Measurements from ENCODE around the gene RAP1GAP. TPM values are rescaled to one million over a fixed set of nuclear protein-coding genes. Genes with fewer than 3 reads are reported as not detected.

Gene RAP1GAP
- total RNA-seq, 2 experiments from 2014 or later = 0.20 to 0.44 TPM

- Mint-ChIP-seq H3K27ac (no peak overlapping the region), H3K4me1 (ENCODE audit: low read depth) (peaks cover 17% of the 10 kb centered on the region), H3K36me3 (ENCODE audit: low read depth) (no peaks in the 10 kb centered on the region), H3K9me3 (no peaks in the 10 kb centered on the region), H3K4me3 (peak overlapping the region; percentile 91), H3K27me3 (peaks cover 6% of the 10 kb centered on the region)
- Histone ChIP-seq H3K4me3 (ENCODE audit: low read length) (peak overlapping the region; percentile 59), H3K4me1 (ENCODE audit: insufficient read depth, low read length) (peaks cover 15% of the 10 kb centered on the region), H3K36me3 (ENCODE audit: insufficient read depth, low read length) (no peaks in the 10 kb centered on the region), H3K9me3 (ENCODE audit: control insufficient read depth in 1 of 2, insufficient read depth in 1 of 2, low read length in 2 of 2) (no peaks in the 10 kb centered on the region), H3K27ac (ENCODE audit: low read depth in 1 of 2, low read length in 2 of 2) (no peak overlapping the region), H3K27me3 (ENCODE audit: control insufficient read depth in 1 of 2, insufficient read depth in 2 of 2, low read length in 2 of 2) (peaks cover 13 to 15% of the 10 kb centered on the region in 2 experiments)
- ChIA-PET CTCF (no interaction called here), POLR2A (interaction anchor here (1.0 to 1.9 kb wide), 2 partner anchors 18 to 131 kb away, joined by 3 to 5 read pairs; partner anchors contain the start of gene RAP1GAP)
- intact Hi-C loops (cut with DNase I, micrococcal nuclease) = loop anchor here in 1 of 2 experiments (10.0 kb wide), 1 partner anchor 397 kb away; no protein-coding TSS in a partner anchor
- TF ChIP-seq, protein P1, sequence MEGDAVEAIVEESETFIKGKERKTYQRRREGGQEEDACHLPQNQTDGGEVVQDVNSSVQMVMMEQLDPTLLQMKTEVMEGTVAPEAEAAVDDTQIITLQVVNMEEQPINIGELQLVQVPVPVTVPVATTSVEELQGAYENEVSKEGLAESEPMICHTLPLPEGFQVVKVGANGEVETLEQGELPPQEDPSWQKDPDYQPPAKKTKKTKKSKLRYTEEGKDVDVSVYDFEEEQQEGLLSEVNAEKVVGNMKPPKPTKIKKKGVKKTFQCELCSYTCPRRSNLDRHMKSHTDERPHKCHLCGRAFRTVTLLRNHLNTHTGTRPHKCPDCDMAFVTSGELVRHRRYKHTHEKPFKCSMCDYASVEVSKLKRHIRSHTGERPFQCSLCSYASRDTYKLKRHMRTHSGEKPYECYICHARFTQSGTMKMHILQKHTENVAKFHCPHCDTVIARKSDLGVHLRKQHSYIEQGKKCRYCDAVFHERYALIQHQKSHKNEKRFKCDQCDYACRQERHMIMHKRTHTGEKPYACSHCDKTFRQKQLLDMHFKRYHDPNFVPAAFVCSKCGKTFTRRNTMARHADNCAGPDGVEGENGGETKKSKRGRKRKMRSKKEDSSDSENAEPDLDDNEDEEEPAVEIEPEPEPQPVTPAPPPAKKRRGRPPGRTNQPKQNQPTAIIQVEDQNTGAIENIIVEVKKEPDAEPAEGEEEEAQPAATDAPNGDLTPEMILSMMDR (IDR thresholded peaks at IDR 0.05) = no peak
- ATAC-seq (ENCODE audit: poor library complexity) (peak; percentile 84), DNase-seq (peak in 13 of 14 experiments; percentile 20 to 74 (median 48))
Measured at GRCh38 chr1:21651214-21652042, 17.7 kb downstream of the RAP1GAP start.

DNA sequence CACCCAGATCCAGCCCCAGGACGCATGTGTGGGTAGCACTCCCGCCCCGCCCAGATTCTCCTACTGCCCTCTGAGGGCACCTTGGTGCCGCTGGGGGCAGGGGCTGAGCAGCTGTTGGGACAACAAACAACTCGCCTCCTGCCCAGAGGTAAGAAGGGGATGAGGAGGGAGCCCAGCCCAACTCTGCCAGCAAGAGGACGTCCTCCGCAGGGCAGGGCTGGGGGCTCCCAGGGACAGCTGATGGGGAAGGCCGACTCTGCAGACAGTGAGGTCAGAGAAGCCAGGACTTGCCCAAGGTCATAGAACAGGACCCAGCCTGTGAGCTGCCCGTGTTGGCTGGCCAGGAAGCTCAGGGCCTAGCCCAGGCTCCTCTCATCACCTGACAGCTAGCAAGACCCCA lies 18.8 kb downstream of the RAP1GAP start:
- peak overlapping the region; percentile 45 for H3K4me3 Mint-ChIP-seq
- H3K27me3 Mint-ChIP-seq = peaks cover 13% of the 10 kb centered on the region
- H3K9me3 Mint-ChIP-seq = no peaks in the 10 kb centered on the region
- DNase-seq (no peak), ATAC-seq (ENCODE audit: poor library complexity) (no peak)
- intact Hi-C loops (cut with DNase I, micrococcal nuclease) = loop anchor here in 1 of 2 experiments (10.0 kb wide), 1 partner anchor 396 kb away; no protein-coding TSS in a partner anchor
- POLR2A ChIA-PET = no interaction called here
- CTCF ChIA-PET = no interaction called here
- TF ChIP-seq, protein P1 (IDR thresholded peaks at IDR 0.05) = no peak
- H3K27me3 ChIP-seq (ENCODE audit: control insufficient read depth in 1 of 2, insufficient read depth in 2 of 2, low read length in 2 of 2) = peaks cover 13 to 23% of the 10 kb centered on the region in 2 experiments
- no peaks in the 10 kb centered on the region for H3K9me3 ChIP-seq (ENCODE audit: control insufficient read depth in 1 of 2, insufficient read depth in 1 of 2, low read length in 2 of 2)
- no peak overlapping the region for H3K27ac ChIP-seq (ENCODE audit: low read depth in 1 of 2, low read length in 2 of 2)
- no peak overlapping the region for H3K4me3 ChIP-seq (ENCODE audit: low read length)
- H3K27ac Mint-ChIP-seq = no peak overlapping the region
- H3K36me3 Mint-ChIP-seq (ENCODE audit: low read depth) = no peaks in the 10 kb centered on the region
- H3K36me3 ChIP-seq (ENCODE audit: insufficient read depth, low read length) = no peaks in the 10 kb centered on the region
- peaks cover 17% of the 10 kb centered on the region for H3K4me1 Mint-ChIP-seq (ENCODE audit: low read depth)
- peaks cover 15% of the 10 kb centered on the region for H3K4me1 ChIP-seq (ENCODE audit: insufficient read depth, low read length)

- Histone ChIP-seq H3K4me1 (ENCODE audit: insufficient read depth, low read length) (peaks cover 15% of the 10 kb centered on the region), H3K9me3 (ENCODE audit: control insufficient read depth in 1 of 2, insufficient read depth in 1 of 2, low read length in 2 of 2) (no peaks in the 10 kb centered on the region), H3K27ac (ENCODE audit: low read depth in 1 of 2, low read length in 2 of 2) (no peak overlapping the region), H3K27me3 (ENCODE audit: control insufficient read depth in 1 of 2, insufficient read depth in 2 of 2, low read length in 2 of 2) (peaks cover 15 to 23% of the 10 kb centered on the region in 2 experiments), H3K4me3 (ENCODE audit: low read length) (no peak overlapping the region), H3K36me3 (ENCODE audit: insufficient read depth, low read length) (no peaks in the 10 kb centered on the region)
- ATAC-seq (ENCODE audit: poor library complexity) (no peak), DNase-seq (no peak)
- Mint-ChIP-seq H3K27me3 (peaks cover 13% of the 10 kb centered on the region), H3K36me3 (ENCODE audit: low read depth) (no peaks in the 10 kb centered on the region), H3K4me1 (ENCODE audit: low read depth) (peaks cover 17% of the 10 kb centered on the region), H3K4me3 (peak overlapping the region; percentile 38), H3K27ac (no peak overlapping the region), H3K9me3 (no peaks in the 10 kb centered on the region)
- TF ChIP-seq, protein P1 (IDR thresholded peaks at IDR 0.05) = no peak
- ChIA-PET CTCF (no interaction called here), POLR2A (no interaction called here)
- intact Hi-C loops (cut with DNase I, micrococcal nuclease) = no loop called here
Measured at GRCh38 chr1:21649315-21649714, 19.8 kb downstream of the RAP1GAP start.

Measured in CD4-positive, alpha-beta T cell (primary cell).